Right cardiac atrium (tissue), 5 donors: ENCODE data around the gene NHSL2. TPM values are rescaled to one million over a fixed set of nuclear protein-coding genes. Genes with fewer than 3 reads are reported as not detected.

Experiments
- ATAC-seq, 2 donors: fragments of 200-7000 bp; cut with Tn5 transposase; one replicate each; pipeline versions ENCODE4 v1.8.0 to v1.9.1; 2020; ENCODE audit warnings: moderate library complexity in 2 of 2, mild to moderate bottlenecking in 1 of 2
- DNase-seq, 3 donors: peaks; one replicate each; pipeline ENCODE4 v3.0.0-alpha.2; 2020
- H3K27ac ChIP-seq: one replicate; pipeline ENCODE4 v1.5.1; 2013; ENCODE audit warnings: mild to moderate bottlenecking, low read length, control low read depth, moderate library complexity
- H3K27me3 ChIP-seq: one replicate; pipeline ENCODE4 v1.6.1; 2013; ENCODE audit not compliant: control insufficient read depth, insufficient read depth
- H3K4me1 ChIP-seq: one replicate; pipeline ENCODE4 v1.6.1; 2013; ENCODE audit warnings: low read length; ENCODE audit not compliant: control insufficient read depth, insufficient read depth
- H3K4me3 ChIP-seq: one replicate; pipeline ENCODE4 v1.5.1; 2013; ENCODE audit warnings: low read length, control low read depth
- H3K9me3 ChIP-seq: one replicate; pipeline ENCODE4 v1.6.1; 2013; ENCODE audit warnings: low read length; ENCODE audit not compliant: control insufficient read depth
- WGBS: extraction: QIAGEN DNeasy Blood & Tissue Kit; methylation state at CpG from one replicate; pipeline ENCODE4 v1.1.7; 2013; 5-methylcytosine and 5-hydroxymethylcytosine counted together
- intact Hi-C, 4 donors: fragments of 100-400 bp; cut with DNase I; formaldehyde crosslinking; loops; one replicate each; pipeline versions ENCODE4 v1.11.0 to v1.14.0; 2022 to 2023
- polyA plus RNA-seq: library from polyadenylated mRNA; stranded (reverse); fragments of 200-250 nt; gene quantifications from one replicate; pipeline ENCODE4 v1.2.3, GENCODE V29; 2013
- total RNA-seq, 4 donors: library from RNA; stranded (reverse); fragmentation: NEBNext Ultra II Directional; extraction: Animal tissue kit (Norgen Biotek cat#: 25700); gene quantifications; one replicate each; pipeline ENCODE4 v1.2.1, GENCODE V29; 2021
- donor health status: healthy with polysubstance abuse.
- donor health status: DM: no; HTN: yes; CAD: no.
- donor health status: DM: no; HTN: no; CAD: no.
- donor health status: DM: no; HTN: yes; CAD: no; lungs with severe emphysema.
- donor health status: DM: yes; HTN: yes; CAD: no.

NHSL2 gene
- total and polyA plus RNA-seq, 5 donors, result 2.4 to 9.2 (median 6.6) TPM

- Histone ChIP-seq H3K4me3 (no peak overlapping the region), H3K27ac (no peak overlapping the region), H3K4me1 (no peaks in the 10 kb centered on the region), H3K9me3 (no peaks in the 10 kb centered on the region), H3K27me3 (no peaks in the 10 kb centered on the region)
- ATAC-seq (no peak), DNase-seq (no peak)
- WGBS, result 88% methylated on average over 8 of the region's 8 CpGs
- intact Hi-C loops, result no loop called here
Observed at GRCh38 chrX:72139538-72139937, 228.9 kb downstream of the NHSL2 start.

- Histone ChIP-seq H3K9me3 (no peaks in the 10 kb centered on the region), H3K27me3 (no peaks in the 10 kb centered on the region), H3K27ac (no peak overlapping the region), H3K4me3 (no peak overlapping the region), H3K4me1 (no peaks in the 10 kb centered on the region)
- no peak for ATAC-seq
- intact Hi-C loops, result no loop called here
- 84% methylated on average over 4 of the region's 4 CpGs for WGBS
- DNase-seq, result no peak
Observed at GRCh38 chrX:72141372-72142004, 230.8 kb downstream of the NHSL2 start.

DNA sequence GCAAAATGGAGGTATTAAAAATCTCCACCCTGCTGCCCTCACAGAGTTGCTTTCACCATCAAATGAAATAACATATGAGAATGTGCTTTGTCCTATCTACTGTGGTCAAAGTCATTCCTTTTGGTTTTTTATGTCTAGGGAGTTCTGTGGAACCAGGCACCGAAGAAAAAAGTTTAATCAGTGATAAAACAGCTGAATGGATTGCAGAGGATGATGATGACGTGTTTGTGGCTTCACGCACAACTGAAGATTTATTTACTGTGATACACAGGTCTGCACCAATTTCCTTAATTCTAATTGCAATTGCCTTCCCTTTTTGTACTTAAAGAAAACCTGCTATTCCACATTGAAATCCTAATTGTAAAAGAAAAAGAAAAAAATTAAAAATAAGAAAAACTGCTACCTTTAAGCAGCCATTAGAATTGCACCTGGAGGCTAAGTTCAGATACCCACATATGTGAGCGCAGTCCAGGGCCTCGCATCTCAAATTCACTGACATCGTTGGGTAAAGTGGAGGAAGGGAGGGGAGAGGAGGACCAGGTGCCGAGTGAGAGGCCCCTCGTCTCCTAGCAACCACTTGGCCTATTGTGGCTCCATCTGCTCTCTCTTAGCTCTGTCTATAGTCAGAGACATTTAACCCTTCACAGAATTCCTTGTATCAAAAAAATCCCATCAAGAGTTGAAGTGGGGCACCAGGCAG lies 231.6 kb downstream of the NHSL2 start:
- no peak for DNase-seq
- Histone ChIP-seq H3K9me3 (no peaks in the 10 kb centered on the region), H3K4me1 (no peaks in the 10 kb centered on the region), H3K27me3 (no peaks in the 10 kb centered on the region), H3K27ac (no peak overlapping the region), H3K4me3 (no peak overlapping the region)
- no peak for ATAC-seq
- intact Hi-C loops, result no loop called here
- WGBS, result 62% methylated on average over 8 of the region's 8 CpGs

GRCh38 chrX:72142794-72143608 lies 232.4 kb downstream of the NHSL2 start:
- no peaks in the 10 kb centered on the region for H3K4me1 ChIP-seq
- no peaks in the 10 kb centered on the region for H3K9me3 ChIP-seq
- DNase-seq (no peak), ATAC-seq (no peak)
- no peak overlapping the region for H3K27ac ChIP-seq
- H3K27me3 ChIP-seq, result no peaks in the 10 kb centered on the region
- intact Hi-C loops, result no loop called here
- H3K4me3 ChIP-seq, result no peak overlapping the region
- 78% methylated on average over 11 of the region's 11 CpGs for WGBS

GRCh38 chrX:72143609-72143907 lies 232.9 kb downstream of the NHSL2 start:
- intact Hi-C loops, result no loop called here
- no peaks in the 10 kb centered on the region for H3K27me3 ChIP-seq
- WGBS, result 80% methylated on average over 2 of the region's 2 CpGs
- no peak overlapping the region for H3K4me3 ChIP-seq
- DNase-seq (no peak), ATAC-seq (no peak)
- H3K27ac ChIP-seq, result no peak overlapping the region
- no peaks in the 10 kb centered on the region for H3K4me1 ChIP-seq
- no peaks in the 10 kb centered on the region for H3K9me3 ChIP-seq

GRCh38 chrX:72145181-72145580 lies 234.5 kb downstream of the NHSL2 start:
- ATAC-seq, result no peak
- WGBS, result 40% methylated on average over 2 of the region's 2 CpGs
- H3K27ac ChIP-seq, result no peak overlapping the region
- no peaks in the 10 kb centered on the region for H3K9me3 ChIP-seq
- H3K4me1 ChIP-seq, result no peaks in the 10 kb centered on the region
- no peak overlapping the region for H3K4me3 ChIP-seq
- intact Hi-C loops, result no loop called here
- H3K27me3 ChIP-seq, result no peaks in the 10 kb centered on the region
- no peak for DNase-seq

GRCh38 chrX:72146527-72146926 lies 235.9 kb downstream of the NHSL2 start:
- H3K27me3 ChIP-seq, result no peaks in the 10 kb centered on the region
- intact Hi-C loops, result no loop called here
- DNase-seq, result no peak
- ATAC-seq, result no peak
- H3K4me3 ChIP-seq, result no peak overlapping the region
- WGBS, result 93% methylated on average over 2 of the region's 2 CpGs
- H3K9me3 ChIP-seq, result no peaks in the 10 kb centered on the region
- no peaks in the 10 kb centered on the region for H3K4me1 ChIP-seq
- H3K27ac ChIP-seq, result no peak overlapping the region

GRCh38 chrX:72158773-72159172 lies 248.1 kb downstream of the NHSL2 start:
- Histone ChIP-seq H3K9me3 (no peaks in the 10 kb centered on the region), H3K4me3 (no peak overlapping the region), H3K27me3 (no peaks in the 10 kb centered on the region), H3K27ac (no peak overlapping the region), H3K4me1 (no peaks in the 10 kb centered on the region)
- intact Hi-C loops, result no loop called here
- no peak for DNase-seq
- ATAC-seq, result no peak
- 92% methylated on average over 3 of the region's 3 CpGs for WGBS

GRCh38 chrX:72159769-72160168 lies 249.1 kb downstream of the NHSL2 start:
- Histone ChIP-seq H3K9me3 (no peaks in the 10 kb centered on the region), H3K27ac (no peak overlapping the region), H3K27me3 (no peaks in the 10 kb centered on the region), H3K4me1 (no peaks in the 10 kb centered on the region), H3K4me3 (no peak overlapping the region)
- WGBS, result 77% methylated on average over 10 of the region's 10 CpGs
- DNase-seq (no peak), ATAC-seq (no peak)
- intact Hi-C loops, result no loop called here

GRCh38 chrX:72165551-72165950 lies 254.9 kb downstream of the NHSL2 start:
- Histone ChIP-seq H3K27ac (no peak overlapping the region), H3K4me1 (no peaks in the 10 kb centered on the region), H3K27me3 (no peaks in the 10 kb centered on the region), H3K9me3 (no peaks in the 10 kb centered on the region), H3K4me3 (no peak overlapping the region)
- DNase-seq, result no peak
- ATAC-seq, result no peak
- intact Hi-C loops, result no loop called here
- WGBS, result 70% methylated on average over 4 of the region's 4 CpGs

GRCh38 chrX:72169008-72169728 lies 258.5 kb downstream of the NHSL2 start:
- intact Hi-C loops, result no loop called here
- ATAC-seq (no peak), DNase-seq (no peak)
- H3K27ac ChIP-seq, result no peak overlapping the region
- H3K4me1 ChIP-seq, result no peaks in the 10 kb centered on the region
- 53% methylated on average over 6 of the region's 6 CpGs for WGBS
- H3K27me3 ChIP-seq, result no peaks in the 10 kb centered on the region
- no peaks in the 10 kb centered on the region for H3K9me3 ChIP-seq
- H3K4me3 ChIP-seq, result peak overlapping the region; percentile 25
